Activated CD4-positive, alpha-beta T cell treated with anti-CD3 and anti-CD28 coated beads for 4 hours (primary cell): ENCODE results near the gene VDAC1.
"Not testable (repeated sequence)": the region's sequence is repeated elsewhere in the genome, so short reads cannot be mapped to it uniquely, and the experiment has no call there.

Experiments
- DNase-seq, 2 donors: peaks; one replicate each; pipeline ENCODE4 v3.0.0-alpha.2; 2020

The VDAC1 gene

GRCh38 chr5:133994297-133994989, 10.3 kb downstream of the VDAC1 start:
- DNase-seq = no peak

- no peak for DNase-seq
Observed at GRCh38 chr5:133993185-133993936, 11.4 kb downstream of the VDAC1 start.

- no peak for DNase-seq
Observed at GRCh38 chr5:133992429-133993155, 12.2 kb downstream of the VDAC1 start.

GRCh38 chr5:133991171-133991910, 13.4 kb downstream of the VDAC1 start:
- DNase-seq = no peak

- no peak for DNase-seq
Observed at GRCh38 chr5:133990396-133990795, 14.4 kb downstream of the VDAC1 start.

- DNase-seq = no peak
Observed at GRCh38 chr5:133985540-133986180, 19.1 kb downstream of the VDAC1 start.

- no peak for DNase-seq
Observed at GRCh38 chr5:133983674-133984073, 21.1 kb downstream of the VDAC1 start.

- no peak for DNase-seq
Observed at GRCh38 chr5:133981714-133982113, 23.1 kb downstream of the VDAC1 start.

- no peak for DNase-seq
Observed at GRCh38 chr5:133980652-133981051, 24.1 kb downstream of the VDAC1 start.

GRCh38 chr5:133978943-133979342, 25.8 kb downstream of the VDAC1 start:
- DNase-seq = no peak

GRCh38 chr5:133977858-133978257, 26.9 kb downstream of the VDAC1 start:
- no peak for DNase-seq

- DNase-seq = no peak
Observed at GRCh38 chr5:133977161-133977787, 27.5 kb downstream of the VDAC1 start.

GRCh38 chr5:133975546-133975945, 29.2 kb downstream of the VDAC1 start:
- DNase-seq = not testable (repeated sequence)

GRCh38 chr5:133974142-133974541, 30.6 kb downstream of the VDAC1 start:
- no peak for DNase-seq

- DNase-seq = no peak
Observed at GRCh38 chr5:133970325-133970909, 34.4 kb downstream of the VDAC1 start.

GRCh38 chr5:133969654-133970324, 35.0 kb downstream of the VDAC1 start:
- DNase-seq = no peak

- peak; percentile 86 for DNase-seq
Observed at GRCh38 chr5:133968204-133968980, 36.4 kb downstream of the VDAC1 start, which contains the start of gene C5orf15. TSS of gene C5orf15 (minus strand) at chr5:133968625. CDS start at chr5:133968584, 41 bp downstream.

GRCh38 chr5:133967698-133968203, 37.0 kb downstream of the VDAC1 start:
- peak in 1 of 2 donors; percentile 3 for DNase-seq

GRCh38 chr5:133967124-133967523, 37.7 kb downstream of the VDAC1 start:
- no peak for DNase-seq

- no peak for DNase-seq
Observed at GRCh38 chr5:133966090-133966489, 38.7 kb downstream of the VDAC1 start.
